Astrocyte (in vitro differentiated cells and primary cell): ENCODE measurements around the gene ZGPAT. TPM values are rescaled to one million over a fixed set of nuclear protein-coding genes. Genes with fewer than 3 reads are reported as not detected.
A peak's percentile ranks its signal among the peaks of the same experiment; 100 is the strongest.

Source experiments
- DNase-seq: peaks from one replicate; pipeline ENCODE4 v3.0.0-alpha.2; 2010; ENCODE audit warnings: low read depth
- FAIRE-seq: peaks from 2 replicates; lab custom pipeline; 2011; peaks lifted over from hg19 to GRCh38; lab: Jason Lieb, UNC
- H2AFZ ChIP-seq: 2 replicates; pipeline ENCODE4 v1.6.0; 2012; ENCODE audit warnings: low read depth, low read length, inconsistent platforms
- H3K27ac ChIP-seq: 2 replicates; pipeline ENCODE4 v1.5.1; 2011; ENCODE audit warnings: low read depth, low read length, inconsistent platforms
- H3K27me3 ChIP-seq: 2 replicates; pipeline ENCODE4 v1.6.0; 2011; ENCODE audit warnings: low read length, inconsistent platforms; ENCODE audit not compliant: insufficient read depth
- H3K36me3 ChIP-seq: 2 replicates; pipeline ENCODE4 v1.5.1; 2011; ENCODE audit warnings: low read length, inconsistent platforms; ENCODE audit not compliant: insufficient read depth
- H3K4me1 ChIP-seq: 2 replicates; pipeline ENCODE4 v1.5.1; 2011; ENCODE audit warnings: low read length, inconsistent platforms; ENCODE audit not compliant: insufficient read depth
- H3K4me2 ChIP-seq: 2 replicates; pipeline ENCODE4 v1.6.0; 2012; ENCODE audit warnings: low read length, inconsistent platforms
- H3K4me3 ChIP-seq: 2 replicates; pipeline ENCODE4 v1.5.1; 2011; ENCODE audit warnings: low read depth, mild to moderate bottlenecking, low read length, inconsistent platforms; ENCODE audit not compliant: insufficient read depth
- H3K79me2 ChIP-seq: 2 replicates; pipeline ENCODE4 v1.6.0; 2012; ENCODE audit warnings: mild to moderate bottlenecking, low read length, inconsistent platforms; ENCODE audit not compliant: insufficient read depth
- H3K9ac ChIP-seq: 2 replicates; pipeline ENCODE4 v1.6.0; 2012; ENCODE audit warnings: mild to moderate bottlenecking, low read length, inconsistent platforms
- H3K9me3 ChIP-seq: 2 replicates; pipeline ENCODE4 v1.5.1; 2012; ENCODE audit warnings: low read depth, mild to moderate bottlenecking, low read length, inconsistent platforms; ENCODE audit not compliant: insufficient read depth
- H4K20me1 ChIP-seq: 2 replicates; pipeline ENCODE4 v1.6.0; 2012; ENCODE audit warnings: low read length, inconsistent platforms; ENCODE audit not compliant: insufficient read depth
- H3K27ac Mint-ChIP-seq: one replicate; pipeline ENCODE4 v1.8.0; 2021; ENCODE audit warnings: mild to moderate bottlenecking, mixed read lengths; ENCODE audit not compliant: unreplicated experiment
- H3K27me3 Mint-ChIP-seq: one replicate; pipeline ENCODE4 v1.8.0; 2021; ENCODE audit warnings: low read depth, mixed read lengths; ENCODE audit not compliant: unreplicated experiment
- H3K36me3 Mint-ChIP-seq: one replicate; pipeline ENCODE4 v1.8.0; 2021; ENCODE audit warnings: low read depth, mixed read lengths; ENCODE audit not compliant: unreplicated experiment
- H3K4me1 Mint-ChIP-seq: one replicate; pipeline ENCODE4 v1.8.0; 2021; ENCODE audit warnings: low read depth, mixed read lengths; ENCODE audit not compliant: unreplicated experiment
- H3K4me3 Mint-ChIP-seq: one replicate; pipeline ENCODE4 v1.8.0; 2021; ENCODE audit warnings: mild to moderate bottlenecking, moderate library complexity, mixed read lengths; ENCODE audit not compliant: unreplicated experiment
- H3K9me3 Mint-ChIP-seq: one replicate; pipeline ENCODE4 v1.8.0; 2021; ENCODE audit warnings: mild to moderate bottlenecking, mixed read lengths; ENCODE audit not compliant: unreplicated experiment
- EZH2 ChIP-seq: IDR thresholded peaks from 2 replicates; pipeline ENCODE4 v1.6.1; 2012; ENCODE audit warnings: mild to moderate bottlenecking, low read length, inconsistent platforms; ENCODE audit not compliant: insufficient read depth
- total RNA-seq: library from RNA; stranded (reverse); gene quantifications from 2 replicates; pipeline ENCODE4 v1.2.1, GENCODE V29; 2021
- TF ChIP-seq, protein P1 (sequence below): IDR thresholded peaks from 2 replicates; pipeline ENCODE4 v1.5.1; 2011; ENCODE audit warnings: low read depth, mild to moderate bottlenecking, inconsistent platforms, low read length, moderate library complexity; ENCODE audit not compliant: insufficient read depth

The ZGPAT gene
- total RNA-seq, 1 donor from 2014 or later, result 24.8 TPM

DNA sequence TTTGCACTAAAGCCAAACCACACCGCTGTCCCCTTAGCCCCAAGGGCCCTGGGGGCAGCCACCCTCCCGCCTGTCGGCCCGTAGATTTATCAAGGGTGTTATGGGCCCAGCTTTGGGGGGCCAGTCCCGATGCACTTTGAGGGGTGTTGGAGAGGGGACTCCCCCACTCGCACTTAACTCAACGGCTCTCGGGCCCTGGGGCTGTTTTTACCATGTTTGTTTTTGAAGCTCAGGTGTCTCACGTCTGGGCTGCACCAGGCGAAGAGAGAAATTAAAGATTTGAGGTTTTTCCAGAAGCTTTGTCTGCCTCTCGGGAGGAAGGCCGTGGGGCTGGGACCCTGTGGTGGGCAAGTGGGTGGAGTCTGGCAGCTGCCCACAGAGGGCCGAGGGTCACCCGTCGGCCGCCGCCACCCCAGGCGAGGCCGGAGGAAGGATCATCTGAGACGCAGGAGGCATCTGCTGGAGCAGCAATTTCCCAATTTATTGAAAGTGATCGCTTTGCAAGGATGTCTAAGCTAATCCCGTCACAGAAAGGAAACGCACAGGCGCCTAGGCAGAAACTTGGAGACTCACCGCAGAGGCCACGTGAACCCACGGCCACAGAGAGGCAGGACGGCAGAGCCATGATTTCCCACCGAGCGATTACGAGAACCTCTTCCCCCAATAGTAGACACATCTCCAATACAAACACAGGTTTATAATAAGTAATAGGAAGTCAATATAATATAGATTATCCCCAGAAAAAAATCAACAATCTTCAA is 35.6 kb downstream of the ZGPAT start:
- Histone ChIP-seq H3K4me3 (no peak overlapping the region), H3K4me1 (peaks cover 15% of the 10 kb centered on the region), H4K20me1 (peaks cover 21% of the 10 kb centered on the region), H3K9ac (no peak overlapping the region), H3K36me3 (no peaks in the 10 kb centered on the region), H3K4me2 (no peak overlapping the region), H3K79me2 (peaks cover 8% of the 10 kb centered on the region), H3K9me3 (no peaks in the 10 kb centered on the region), H2AFZ (no peak overlapping the region), H3K27me3 (no peaks in the 10 kb centered on the region), H3K27ac (no peak overlapping the region)
- H3K4me3 Mint-ChIP-seq, result peak overlapping the region; percentile 55
- TF ChIP-seq EZH2, result no peak
- TF ChIP-seq, protein P1, sequence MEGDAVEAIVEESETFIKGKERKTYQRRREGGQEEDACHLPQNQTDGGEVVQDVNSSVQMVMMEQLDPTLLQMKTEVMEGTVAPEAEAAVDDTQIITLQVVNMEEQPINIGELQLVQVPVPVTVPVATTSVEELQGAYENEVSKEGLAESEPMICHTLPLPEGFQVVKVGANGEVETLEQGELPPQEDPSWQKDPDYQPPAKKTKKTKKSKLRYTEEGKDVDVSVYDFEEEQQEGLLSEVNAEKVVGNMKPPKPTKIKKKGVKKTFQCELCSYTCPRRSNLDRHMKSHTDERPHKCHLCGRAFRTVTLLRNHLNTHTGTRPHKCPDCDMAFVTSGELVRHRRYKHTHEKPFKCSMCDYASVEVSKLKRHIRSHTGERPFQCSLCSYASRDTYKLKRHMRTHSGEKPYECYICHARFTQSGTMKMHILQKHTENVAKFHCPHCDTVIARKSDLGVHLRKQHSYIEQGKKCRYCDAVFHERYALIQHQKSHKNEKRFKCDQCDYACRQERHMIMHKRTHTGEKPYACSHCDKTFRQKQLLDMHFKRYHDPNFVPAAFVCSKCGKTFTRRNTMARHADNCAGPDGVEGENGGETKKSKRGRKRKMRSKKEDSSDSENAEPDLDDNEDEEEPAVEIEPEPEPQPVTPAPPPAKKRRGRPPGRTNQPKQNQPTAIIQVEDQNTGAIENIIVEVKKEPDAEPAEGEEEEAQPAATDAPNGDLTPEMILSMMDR, result no peak
- H3K9me3 Mint-ChIP-seq, result no peaks in the 10 kb centered on the region
- H3K27me3 Mint-ChIP-seq, result no peaks in the 10 kb centered on the region
- no peak overlapping the region for H3K27ac Mint-ChIP-seq
- FAIRE-seq, result no peak
- no peaks in the 10 kb centered on the region for H3K4me1 Mint-ChIP-seq
- peaks cover 4% of the 10 kb centered on the region for H3K36me3 Mint-ChIP-seq
- DNase-seq, result no peak

DNA sequence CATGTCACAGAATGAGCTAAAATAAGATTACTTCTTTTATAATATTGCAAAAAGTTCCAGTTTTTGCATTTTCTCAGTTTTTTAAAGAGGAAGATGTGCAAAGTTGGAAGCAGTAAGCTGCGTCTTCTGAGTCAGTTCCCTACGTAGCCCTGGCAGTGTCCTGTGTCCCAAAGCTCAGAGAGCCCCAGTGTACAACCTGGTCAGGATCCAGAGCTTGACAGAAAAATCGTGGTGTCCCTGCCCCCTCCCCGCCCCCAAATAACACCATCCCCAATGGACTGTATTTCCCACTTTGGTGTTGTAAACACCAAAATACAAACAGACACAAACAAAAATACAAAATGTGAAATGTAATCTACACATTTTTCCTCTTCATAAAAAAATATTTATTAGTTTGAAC is 36.3 kb downstream of the ZGPAT start:
- peaks cover 21% of the 10 kb centered on the region for H4K20me1 ChIP-seq
- H3K27ac Mint-ChIP-seq, result peak overlapping the region; percentile 58
- no peaks in the 10 kb centered on the region for H3K27me3 Mint-ChIP-seq
- no peak for DNase-seq
- no peak overlapping the region for H3K4me3 ChIP-seq
- TF ChIP-seq, protein P1, result no peak
- TF ChIP-seq EZH2, result no peak
- H3K9me3 Mint-ChIP-seq, result no peaks in the 10 kb centered on the region
- H3K4me1 ChIP-seq, result peaks cover 15% of the 10 kb centered on the region
- peaks cover 6% of the 10 kb centered on the region for H3K36me3 Mint-ChIP-seq
- no peaks in the 10 kb centered on the region for H3K36me3 ChIP-seq
- H3K27me3 ChIP-seq, result no peaks in the 10 kb centered on the region
- no peak for FAIRE-seq
- no peak overlapping the region for H3K4me2 ChIP-seq
- H3K9ac ChIP-seq, result no peak overlapping the region
- H3K9me3 ChIP-seq, result no peaks in the 10 kb centered on the region
- peaks cover 8% of the 10 kb centered on the region for H3K79me2 ChIP-seq
- H3K27ac ChIP-seq, result no peak overlapping the region
- no peak overlapping the region for H3K4me3 Mint-ChIP-seq
- no peaks in the 10 kb centered on the region for H3K4me1 Mint-ChIP-seq
- H2AFZ ChIP-seq, result no peak overlapping the region
